Keratinocyte (primary cell): ENCODE measurements around the gene LAMC3. TPM values are rescaled to one million over a fixed set of nuclear protein-coding genes. Genes with fewer than 3 reads are reported as not detected.

Source experiments
- DNase-seq: peaks from one replicate; pipeline ENCODE4 v3.0.0-alpha.2; 2011; ENCODE audit warnings: low read depth, missing footprints, low spot score
- FAIRE-seq: peaks from 2 replicates; lab custom pipeline; 2011; peaks lifted over from hg19 to GRCh38; lab: Jason Lieb, UNC
- H2AFZ ChIP-seq: 2 replicates; pipeline ENCODE4 v1.6.0; 2012; ENCODE audit warnings: low read length, control low read depth, inconsistent platforms; ENCODE audit not compliant: control insufficient read depth
- H3K27ac ChIP-seq: 2 replicates; pipeline ENCODE4 v1.5.1; 2011; ENCODE audit warnings: low read length; ENCODE audit not compliant: control insufficient read depth, insufficient read depth
- H3K27me3 ChIP-seq: 3 replicates; pipeline ENCODE4 v1.6.0; 2011; ENCODE audit warnings: low read length; ENCODE audit not compliant: control insufficient read depth, insufficient read depth; ENCODE audit errors: extremely low read depth
- H3K36me3 ChIP-seq, 2 experiments: 2 replicates in 1 of 2; 3 replicates in 1 of 2; pipeline ENCODE4 v1.5.1; 2011; ENCODE audit warnings: low read length in 2 of 2, mild to moderate bottlenecking in 1 of 2; ENCODE audit not compliant: control insufficient read depth in 2 of 2, insufficient read depth in 2 of 2; ENCODE audit errors: extremely low read depth in 1 of 2
- H3K4me1 ChIP-seq: 3 replicates; pipeline ENCODE4 v1.5.1; 2011; ENCODE audit warnings: low read length; ENCODE audit not compliant: control insufficient read depth, insufficient read depth; ENCODE audit errors: extremely low read depth
- H3K4me2 ChIP-seq: 3 replicates; pipeline ENCODE4 v1.6.0; 2011; ENCODE audit warnings: low read depth, low read length; ENCODE audit not compliant: control insufficient read depth, insufficient read depth; ENCODE audit errors: extremely low read depth
- H3K4me3 ChIP-seq, 3 experiments: fragments of 200-600 bp in 1 of 3; sonication (generic) in 1 of 3; 2 replicates in 2 of 3; 3 replicates in 1 of 3; pipeline ENCODE4 v1.5.1; 2011 to 2016; ENCODE audit warnings: low read length in 3 of 3, mild to moderate bottlenecking in 3 of 3, control low read depth in 2 of 3, inconsistent platforms in 1 of 3, low read depth in 1 of 3, mixed read lengths in 1 of 3, mixed run types in 1 of 3, moderate library complexity in 1 of 3; ENCODE audit not compliant: control insufficient read depth in 2 of 3, insufficient read depth in 2 of 3; ENCODE audit errors: extremely low read depth in 1 of 3
- H3K79me2 ChIP-seq: 2 replicates; pipeline ENCODE4 v1.6.0; 2012; ENCODE audit warnings: low read length; ENCODE audit not compliant: control insufficient read depth, insufficient read depth
- H3K9ac ChIP-seq: 3 replicates; pipeline ENCODE4 v1.6.0; 2011; ENCODE audit warnings: low read length; ENCODE audit not compliant: control insufficient read depth, insufficient read depth; ENCODE audit errors: extremely low read depth
- H3K9me1 ChIP-seq: 3 replicates; pipeline ENCODE4 v1.6.0; 2011; ENCODE audit warnings: low read length; ENCODE audit not compliant: control insufficient read depth, insufficient read depth; ENCODE audit errors: extremely low read depth
- H3K9me3 ChIP-seq: 2 replicates; pipeline ENCODE4 v1.5.1; 2012; ENCODE audit warnings: low read depth, low read length; ENCODE audit not compliant: control insufficient read depth
- H4K20me1 ChIP-seq: 3 replicates; pipeline ENCODE4 v1.6.0; 2011; ENCODE audit warnings: low read length; ENCODE audit not compliant: control insufficient read depth, insufficient read depth; ENCODE audit errors: extremely low read depth
- EZH2 ChIP-seq: IDR thresholded peaks from one replicate; pipeline ENCODE4 v1.6.1; 2012; ENCODE audit warnings: inconsistent platforms, mild to moderate bottlenecking, low read length, moderate library complexity
- dilution Hi-C: fragments of 300-500 bp; cut with MboI; formaldehyde crosslinking; loops from one replicate; pipeline ENCODE4 v1.7.0; 2020; ENCODE audit warnings: low sequenced_read_pairs; ENCODE audit not compliant: extremely low pct_ligation_motif_present
- polyA plus RNA-seq, 5 experiments: library from polyadenylated mRNA; depleted of rRNA in 3 of 5; stranded (reverse) in 3 of 5; stranded (forward) in 1 of 5; unstranded in 1 of 5; fragments of >200 nt; gene quantifications; 1 replicate in 1 of 5; 2 replicates in 3 of 5; 3 replicates in 1 of 5; pipeline versions ENCODE4 v1.2.1 to v1.2.3, GENCODE V29; 2011 to 2012; ENCODE audit warnings: missing spikeins in 2 of 5, low read depth in 1 of 5, low replicate concordance in 1 of 5
- TF ChIP-seq, protein P1 (sequence below), 3 experiments: IDR thresholded peaks in 1 of 3; conservative IDR thresholded peaks in 1 of 3; optimal IDR thresholded peaks in 1 of 3; 2 replicates in 2 of 3; 3 replicates in 1 of 3; pipeline versions ENCODE3 to v1.5.1; 2011; ENCODE audit warnings: low read length in 3 of 3, mild to moderate bottlenecking in 3 of 3, moderate library complexity in 2 of 3, control low read depth in 1 of 3, inconsistent platforms in 1 of 3; ENCODE audit not compliant: insufficient read depth in 2 of 3; ENCODE audit errors: extremely low read depth in 1 of 3

Gene LAMC3
- polyA plus RNA-seq, 1 donor (not counting 4 experiments of a cell fraction or from before 2014, with no cell fraction given): not detected

DNA sequence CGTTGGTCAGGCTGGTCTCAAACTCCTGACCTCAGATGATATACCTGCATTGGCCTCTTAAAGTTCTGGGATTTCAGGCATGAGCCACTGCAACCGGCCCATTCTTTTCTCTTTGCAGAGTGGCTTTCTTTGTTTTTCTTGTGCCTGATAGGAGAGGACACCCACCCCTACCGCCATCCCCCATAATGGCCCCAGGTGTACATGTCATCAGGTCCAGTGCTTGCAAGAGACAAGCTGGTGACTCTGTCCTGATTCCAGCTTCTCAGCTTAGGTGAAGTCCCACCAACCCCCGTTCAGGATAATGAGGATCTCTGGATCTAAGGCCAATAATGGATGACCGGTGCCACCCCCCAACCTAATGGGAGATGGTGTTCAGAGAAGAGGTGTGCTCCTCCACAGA is 85.0 kb downstream of the LAMC3 start:
- no peak overlapping the region for H3K4me3 ChIP-seq
- H2AFZ ChIP-seq: no peak overlapping the region
- no peak overlapping the region for H3K9ac ChIP-seq
- H3K9me1 ChIP-seq: no peaks in the 10 kb centered on the region
- H3K27ac ChIP-seq: no peak overlapping the region
- no peaks in the 10 kb centered on the region for H3K79me2 ChIP-seq
- no peaks in the 10 kb centered on the region for H3K36me3 ChIP-seq
- TF ChIP-seq, protein P1, sequence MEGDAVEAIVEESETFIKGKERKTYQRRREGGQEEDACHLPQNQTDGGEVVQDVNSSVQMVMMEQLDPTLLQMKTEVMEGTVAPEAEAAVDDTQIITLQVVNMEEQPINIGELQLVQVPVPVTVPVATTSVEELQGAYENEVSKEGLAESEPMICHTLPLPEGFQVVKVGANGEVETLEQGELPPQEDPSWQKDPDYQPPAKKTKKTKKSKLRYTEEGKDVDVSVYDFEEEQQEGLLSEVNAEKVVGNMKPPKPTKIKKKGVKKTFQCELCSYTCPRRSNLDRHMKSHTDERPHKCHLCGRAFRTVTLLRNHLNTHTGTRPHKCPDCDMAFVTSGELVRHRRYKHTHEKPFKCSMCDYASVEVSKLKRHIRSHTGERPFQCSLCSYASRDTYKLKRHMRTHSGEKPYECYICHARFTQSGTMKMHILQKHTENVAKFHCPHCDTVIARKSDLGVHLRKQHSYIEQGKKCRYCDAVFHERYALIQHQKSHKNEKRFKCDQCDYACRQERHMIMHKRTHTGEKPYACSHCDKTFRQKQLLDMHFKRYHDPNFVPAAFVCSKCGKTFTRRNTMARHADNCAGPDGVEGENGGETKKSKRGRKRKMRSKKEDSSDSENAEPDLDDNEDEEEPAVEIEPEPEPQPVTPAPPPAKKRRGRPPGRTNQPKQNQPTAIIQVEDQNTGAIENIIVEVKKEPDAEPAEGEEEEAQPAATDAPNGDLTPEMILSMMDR (optimal IDR thresholded peaks at IDR 0.05 in 1 of 3, IDR thresholded peaks at IDR 0.05 in 1 of 3, conservative IDR thresholded peaks at IDR 0.05 in 1 of 3; ENCODE audit: extremely low read depth in 1 of 3, insufficient read depth in 2 of 3, low read length in 3 of 3): no peak
- no peak for TF ChIP-seq EZH2
- H4K20me1 ChIP-seq: no peaks in the 10 kb centered on the region
- dilution Hi-C loops: no loop called here
- no peaks in the 10 kb centered on the region for H3K9me3 ChIP-seq
- peaks cover 35% of the 10 kb centered on the region for H3K27me3 ChIP-seq
- FAIRE-seq (no peak), DNase-seq (no peak)
- H3K4me2 ChIP-seq: no peak overlapping the region
- peaks cover 6% of the 10 kb centered on the region for H3K4me1 ChIP-seq

DNA sequence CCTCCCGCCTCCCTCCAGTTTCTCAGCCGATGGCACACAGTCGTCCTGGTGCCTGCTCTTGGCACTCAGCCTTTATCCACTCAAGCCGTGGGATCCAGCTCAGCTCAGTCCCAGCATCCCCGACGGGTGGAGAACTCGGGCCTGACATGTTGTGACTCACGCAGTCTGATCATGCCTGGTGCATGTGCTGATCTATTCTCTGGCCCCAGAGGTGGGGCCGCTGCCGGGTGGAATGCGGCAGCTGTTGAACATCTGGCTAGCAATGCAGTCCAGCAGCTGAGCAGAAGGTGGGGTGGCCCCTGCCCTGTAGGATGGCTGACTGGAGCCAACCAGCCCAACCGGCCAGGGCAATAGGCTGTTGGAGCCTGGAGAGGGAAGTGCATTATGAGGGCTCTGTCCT is 85.6 kb downstream of the LAMC3 start:
- H3K36me3 ChIP-seq: no peaks in the 10 kb centered on the region
- peaks cover 6% of the 10 kb centered on the region for H3K4me1 ChIP-seq
- TF ChIP-seq EZH2: no peak
- TF ChIP-seq, protein P1 (optimal IDR thresholded peaks at IDR 0.05 in 1 of 3, IDR thresholded peaks at IDR 0.05 in 1 of 3, conservative IDR thresholded peaks at IDR 0.05 in 1 of 3; ENCODE audit: extremely low read depth in 1 of 3, insufficient read depth in 2 of 3, low read length in 3 of 3): no peak
- no peak overlapping the region for H3K9ac ChIP-seq
- no peak for DNase-seq
- H3K79me2 ChIP-seq: no peaks in the 10 kb centered on the region
- no peaks in the 10 kb centered on the region for H3K9me3 ChIP-seq
- no peaks in the 10 kb centered on the region for H3K9me1 ChIP-seq
- no peaks in the 10 kb centered on the region for H4K20me1 ChIP-seq
- dilution Hi-C loops: no loop called here
- no peak for FAIRE-seq
- H3K4me3 ChIP-seq: no peak overlapping the region
- H2AFZ ChIP-seq: no peak overlapping the region
- peaks cover 40% of the 10 kb centered on the region for H3K27me3 ChIP-seq
- no peak overlapping the region for H3K4me2 ChIP-seq
- H3K27ac ChIP-seq: no peak overlapping the region
